GM18873 (cell line): ENCODE data around the gene TXN.
"Not testable (repeated sequence)": the region's sequence is repeated elsewhere in the genome, so short reads cannot be mapped to it uniquely, and the experiment has no call there.

ENCODE experiments used
- ATAC-seq: cut with Tn5 transposase; IDR thresholded peaks from one replicate; pipeline ENCODE4 v1.9.1; 2021; ENCODE audit warnings: mild to moderate bottlenecking, moderate library complexity, moderate number of reproducible peaks; ENCODE audit not compliant: unreplicated experiment, low FRiP score

The TXN gene

DNA sequence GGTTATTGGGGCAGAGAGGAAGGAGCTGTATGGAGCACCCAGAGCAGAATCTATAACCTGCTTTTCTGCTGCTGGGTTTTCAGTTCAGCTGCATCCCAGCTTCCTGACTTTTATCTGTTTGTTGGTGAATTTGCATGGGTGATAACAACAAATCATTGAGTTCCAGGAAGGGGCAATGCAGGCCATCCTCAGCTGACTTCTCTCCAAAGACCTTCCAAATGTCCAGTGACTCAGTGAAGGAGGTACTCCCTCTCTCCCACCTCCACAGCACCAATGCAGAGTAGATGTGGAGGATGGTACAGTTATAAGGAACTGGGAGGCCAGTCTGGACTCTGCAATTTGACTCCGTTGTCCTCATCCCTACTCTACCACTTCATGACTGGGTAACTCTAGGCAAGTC lies 1.6 kb upstream of the TXN start:
- no peak for ATAC-seq

- no peak for ATAC-seq
These were observed 962 bp upstream of the TXN start for GRCh38 chr9:110257097-110257841.

- peak; percentile 12 for ATAC-seq
These were observed 586 bp downstream of the TXN start for GRCh38 chr9:110255463-110256379.

DNA sequence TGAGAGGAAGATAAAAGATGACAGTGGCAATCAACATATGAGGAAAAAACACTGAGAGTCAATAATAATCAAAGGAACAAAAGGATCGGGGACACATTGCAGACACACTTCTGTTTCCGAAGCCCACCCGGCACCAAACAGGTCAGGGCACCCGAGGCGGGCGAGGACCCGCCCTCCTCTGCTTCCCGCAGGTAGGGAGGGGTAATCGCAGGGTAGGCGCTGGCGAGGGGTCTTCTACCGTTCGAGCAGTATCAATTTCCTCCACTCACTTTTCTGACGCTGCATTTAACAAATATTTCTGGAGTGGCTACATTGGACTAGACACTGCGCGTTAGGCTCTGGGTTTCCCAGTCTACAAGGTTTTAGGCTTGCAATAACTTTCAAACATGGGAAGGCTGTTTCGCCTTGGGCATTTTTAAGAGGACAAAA lies 1.3 kb downstream of the TXN start:
- ATAC-seq: no peak

GRCh38 chr9:110254500-110254899 lies 1.8 kb downstream of the TXN start:
- ATAC-seq: no peak

GRCh38 chr9:110252509-110253139 lies 3.7 kb downstream of the TXN start:
- no peak for ATAC-seq

DNA sequence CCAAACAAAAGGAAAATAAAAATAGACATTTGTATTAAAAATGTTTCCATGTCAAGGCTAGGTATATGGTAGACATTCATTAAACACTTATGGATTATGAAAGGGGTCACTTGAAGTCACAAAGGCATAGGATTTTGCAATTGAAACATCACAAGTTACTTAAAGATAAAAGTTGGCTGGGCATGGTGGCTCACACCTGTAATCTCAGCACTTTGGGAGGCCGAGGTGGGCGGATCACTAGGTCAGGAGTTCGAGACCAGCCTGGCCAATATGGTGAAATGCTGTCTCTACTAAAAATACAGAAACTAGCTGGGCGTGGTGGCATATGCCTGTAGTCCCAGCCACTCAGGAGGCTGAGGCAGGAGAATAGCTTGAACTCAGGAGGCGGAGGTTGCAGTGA lies 4.5 kb downstream of the TXN start:
- ATAC-seq: not testable (repeated sequence)

GRCh38 chr9:110251212-110251611 lies 5.1 kb downstream of the TXN start:
- no peak for ATAC-seq

DNA sequence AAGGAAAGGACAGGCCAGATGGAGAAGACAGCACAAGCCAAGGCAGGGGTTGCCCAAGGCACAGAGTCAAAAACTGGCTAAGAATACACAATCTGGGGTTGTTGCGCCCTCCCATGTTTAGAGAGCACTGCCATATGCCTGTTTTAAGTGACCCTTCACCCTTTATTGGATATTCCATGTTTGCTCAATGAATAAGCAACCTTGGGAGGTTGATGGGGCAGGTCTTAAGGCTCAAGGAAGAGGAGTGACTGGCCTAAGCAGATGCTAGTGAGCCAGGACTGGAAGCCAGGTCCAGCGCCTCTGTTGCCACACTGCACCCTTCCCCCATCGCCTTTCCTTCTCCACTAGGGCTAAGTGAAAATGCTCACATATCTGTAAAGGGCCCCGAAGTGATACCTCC lies 6.7 kb downstream of the TXN start:
- ATAC-seq: no peak

- ATAC-seq: no peak
These were observed 7.9 kb downstream of the TXN start for GRCh38 chr9:110248361-110248760.

GRCh38 chr9:110246214-110246613 lies 10.1 kb downstream of the TXN start:
- no peak for ATAC-seq

DNA sequence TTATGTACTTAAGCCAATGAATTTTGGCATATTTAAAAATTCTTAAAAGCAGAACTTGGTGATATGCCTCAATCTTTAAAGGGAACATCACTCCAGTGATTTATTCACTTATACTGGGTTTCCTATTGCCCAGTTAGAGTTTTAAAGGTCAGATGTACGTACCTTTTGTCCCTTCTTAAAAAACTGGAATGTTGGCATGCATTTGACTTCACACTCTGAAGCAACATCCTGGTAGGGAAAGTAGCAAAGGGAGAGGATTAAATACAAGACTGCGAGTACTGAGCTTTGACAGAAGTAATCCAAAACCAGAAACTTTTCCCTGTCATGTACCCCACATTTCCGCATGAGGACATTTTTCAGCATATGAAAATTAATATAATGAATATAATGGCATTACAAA lies 11.7 kb downstream of the TXN start:
- no peak for ATAC-seq

GRCh38 chr9:110241858-110242321 lies 14.4 kb downstream of the TXN start:
- ATAC-seq: no peak

GRCh38 chr9:110241260-110241857 lies 14.9 kb downstream of the TXN start:
- no peak for ATAC-seq

DNA sequence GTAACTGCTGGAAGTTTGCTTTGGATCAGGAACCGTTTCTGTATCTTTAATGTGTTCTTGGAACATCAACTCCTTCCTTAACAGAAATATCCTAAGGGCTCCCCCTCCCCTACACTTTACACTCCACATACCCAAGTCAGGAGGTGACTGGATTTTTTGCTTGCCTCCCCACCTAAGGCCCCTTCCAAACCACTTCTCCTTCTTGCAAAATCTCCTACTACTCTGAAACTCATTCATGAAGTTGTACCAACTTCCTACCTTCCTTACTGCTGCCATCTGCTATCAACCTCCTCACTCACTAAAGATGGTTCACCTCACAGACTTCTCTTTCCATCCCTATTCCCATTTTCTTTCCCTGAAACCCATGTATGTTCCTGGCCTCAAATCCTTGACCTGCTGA lies 16.1 kb downstream of the TXN start:
- no peak for ATAC-seq

DNA sequence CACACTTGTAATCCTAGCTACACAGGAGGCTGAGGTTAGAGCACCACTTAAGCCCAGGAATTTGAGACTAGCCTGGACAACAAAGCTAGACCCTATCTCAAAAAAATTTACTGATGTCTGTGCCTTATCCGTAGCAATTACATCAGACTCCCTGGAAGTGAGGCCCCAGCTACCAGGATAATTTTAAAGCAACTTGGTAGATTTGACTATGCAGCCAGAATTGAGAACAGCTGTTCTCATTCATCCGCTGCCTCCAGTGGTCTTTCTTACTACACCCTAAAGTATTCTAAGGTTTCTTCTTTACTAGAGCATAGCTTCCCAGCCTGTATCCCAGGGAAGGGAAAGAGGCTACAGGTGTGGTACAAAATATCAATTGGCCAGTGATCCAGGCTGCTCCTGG lies 28.0 kb downstream of the TXN start:
- ATAC-seq: no peak

DNA sequence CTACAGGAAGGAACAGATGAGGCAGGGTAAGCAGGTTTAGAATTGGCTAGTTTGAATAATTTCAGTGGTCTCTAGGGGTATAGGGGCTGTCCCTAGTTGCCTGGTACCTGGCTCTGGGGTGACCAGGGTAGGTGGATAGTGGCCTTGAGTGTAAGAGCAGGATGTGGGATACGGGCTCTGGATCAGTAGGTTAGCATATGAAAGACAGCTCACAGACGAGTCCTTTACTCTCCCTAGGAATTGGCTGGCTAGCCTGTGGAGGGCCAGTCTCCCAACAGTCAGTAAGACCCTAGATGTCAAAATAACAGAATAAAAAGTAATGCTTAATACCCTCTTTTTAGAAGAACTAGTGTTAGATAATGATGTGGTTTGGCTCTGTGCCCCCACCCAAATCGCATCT lies 31.7 kb downstream of the TXN start:
- ATAC-seq: no peak

- no peak for ATAC-seq
These were observed 35.5 kb downstream of the TXN start for GRCh38 chr9:110220809-110221208.

DNA sequence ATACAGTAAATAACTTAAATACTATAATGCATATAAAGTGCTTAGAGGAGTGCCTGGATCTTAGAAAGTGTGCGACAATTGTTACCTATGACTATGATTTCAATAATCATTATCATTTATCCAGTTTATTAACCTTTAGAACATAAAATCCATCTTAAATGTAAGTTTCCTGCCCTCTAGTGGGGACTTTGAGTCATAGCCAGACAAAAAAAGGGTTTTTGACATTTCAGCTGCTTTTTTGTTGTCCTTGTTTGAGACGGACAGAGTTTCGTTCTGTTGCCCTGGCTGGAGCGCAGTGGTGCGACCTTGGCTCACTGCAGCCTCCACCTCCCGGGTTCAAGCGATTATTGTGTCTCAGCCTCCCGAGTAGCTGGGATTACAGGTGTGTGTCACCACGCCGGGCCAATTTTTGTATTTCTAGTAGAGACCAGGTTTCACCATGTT lies 38.6 kb downstream of the TXN start:
- no peak for ATAC-seq

- ATAC-seq: no peak
These were observed 41.5 kb downstream of the TXN start for GRCh38 chr9:110214586-110215355.
